H9 (cell line): ENCODE measurements around the gene SFR1. TPM values are rescaled to one million over a fixed set of nuclear protein-coding genes. Genes with fewer than 3 reads are reported as not detected.

Experiments used
- DNase-seq: peaks from one replicate; pipeline ENCODE4 v3.0.0-alpha.2; 2017
- H2AFZ ChIP-seq: one replicate; pipeline ENCODE4 v1.6.1; 2013; ENCODE audit warnings: mild to moderate bottlenecking, low read length, control low read depth, moderate library complexity
- H2AK5ac ChIP-seq: 2 replicates; pipeline ENCODE4 v1.6.1; 2013; ENCODE audit warnings: low read length, control low read depth, mixed read lengths; ENCODE audit not compliant: insufficient read length
- H2BK120ac ChIP-seq: one replicate; pipeline ENCODE4 v1.6.1; 2013; ENCODE audit warnings: low read depth, mild to moderate bottlenecking, low read length, control low read depth, inconsistent platforms; ENCODE audit not compliant: poor library complexity, severe bottlenecking
- H2BK12ac ChIP-seq: 2 replicates; pipeline ENCODE4 v1.6.1; 2013; ENCODE audit warnings: low read length, control low read depth, mixed read lengths, low read depth; ENCODE audit not compliant: insufficient read length
- H2BK15ac ChIP-seq: 2 replicates; pipeline ENCODE4 v1.6.1; 2013; ENCODE audit warnings: low read depth, low read length, control low read depth
- H2BK20ac ChIP-seq: one replicate; pipeline ENCODE4 v1.6.1; 2013; ENCODE audit warnings: low read depth, mild to moderate bottlenecking, low read length, control low read depth, inconsistent platforms; ENCODE audit not compliant: poor library complexity, severe bottlenecking
- H2BK5ac ChIP-seq: 2 replicates; pipeline ENCODE4 v1.6.1; 2013; ENCODE audit warnings: low read length, control low read depth, mixed read lengths; ENCODE audit not compliant: insufficient read length
- H3K14ac ChIP-seq: 2 replicates; pipeline ENCODE4 v1.6.1; 2013; ENCODE audit warnings: low read length, control low read depth; ENCODE audit not compliant: insufficient read depth
- H3K18ac ChIP-seq: 2 replicates; pipeline ENCODE4 v1.6.1; 2013; ENCODE audit warnings: low read depth, mild to moderate bottlenecking, mixed read lengths, low read length, control low read depth; ENCODE audit not compliant: insufficient read length
- H3K23ac ChIP-seq: 2 replicates; pipeline ENCODE4 v1.6.1; 2013; ENCODE audit warnings: low read length, control low read depth, mixed read lengths, low read depth; ENCODE audit not compliant: insufficient read length
- H3K23me2 ChIP-seq: 2 replicates; pipeline ENCODE4 v1.6.1; 2013; ENCODE audit warnings: low read depth, mild to moderate bottlenecking, mixed read lengths, low read length, control low read depth; ENCODE audit not compliant: insufficient read length, poor library complexity, severe bottlenecking
- H3K27ac ChIP-seq: 2 replicates; pipeline ENCODE4 v1.5.1; 2013; ENCODE audit warnings: low read length, control low read depth, mixed read lengths, low read depth; ENCODE audit not compliant: insufficient read length
- H3K27me3 ChIP-seq: 2 replicates; pipeline ENCODE4 v1.6.1; 2013; ENCODE audit warnings: low read length, control low read depth, inconsistent platforms; ENCODE audit not compliant: insufficient read depth
- H3K4ac ChIP-seq: 2 replicates; pipeline ENCODE4 v1.6.1; 2013; ENCODE audit warnings: low read depth, mild to moderate bottlenecking, control low read depth, inconsistent platforms, low read length, moderate library complexity
- H3K4me1 ChIP-seq: 2 replicates; pipeline ENCODE4 v1.6.1; 2013; ENCODE audit warnings: low read length, control low read depth, inconsistent platforms; ENCODE audit not compliant: insufficient read depth
- H3K4me2 ChIP-seq: 2 replicates; pipeline ENCODE4 v1.6.1; 2013; ENCODE audit warnings: low read length, control low read depth, mixed read lengths; ENCODE audit not compliant: insufficient read length, insufficient read depth
- H3K56ac ChIP-seq: 2 replicates; pipeline ENCODE4 v1.6.1; 2013; ENCODE audit warnings: low read depth, mild to moderate bottlenecking, mixed read lengths, low read length, control low read depth; ENCODE audit not compliant: insufficient read length
- H3K79me1 ChIP-seq: 2 replicates; pipeline ENCODE4 v1.6.1; 2013; ENCODE audit warnings: low read depth, mild to moderate bottlenecking, moderate library complexity, low read length, control low read depth, inconsistent platforms; ENCODE audit not compliant: insufficient read depth, poor library complexity, severe bottlenecking
- H3K79me2 ChIP-seq: 2 replicates; pipeline ENCODE4 v1.6.1; 2013; ENCODE audit warnings: low read length, control low read depth, inconsistent platforms; ENCODE audit not compliant: insufficient read depth
- H3K9ac ChIP-seq: 2 replicates; pipeline ENCODE4 v1.6.1; 2013; ENCODE audit warnings: low read length, control low read depth, mixed read lengths; ENCODE audit not compliant: insufficient read length; ENCODE audit errors: extremely low read depth
- H3K9me3 ChIP-seq: one replicate; pipeline ENCODE4 v1.6.1; 2013; ENCODE audit warnings: low read depth, low read length, inconsistent platforms; ENCODE audit not compliant: control insufficient read depth
- H3T11ph ChIP-seq: one replicate; pipeline ENCODE4 v1.6.1; 2013; ENCODE audit warnings: mild to moderate bottlenecking, low read length, control low read depth, inconsistent platforms
- H4K20me1 ChIP-seq: one replicate; pipeline ENCODE4 v1.6.1; 2013; ENCODE audit not compliant: control insufficient read depth, insufficient read length, insufficient read depth
- H4K5ac ChIP-seq: 2 replicates; pipeline ENCODE4 v1.6.1; 2013; ENCODE audit warnings: low read depth, mild to moderate bottlenecking, mixed read lengths, low read length, control low read depth; ENCODE audit not compliant: insufficient read length
- H4K8ac ChIP-seq: replicated peaks from 2 replicates; pipeline ENCODE4 v1.6.1; 2013; ENCODE audit warnings: low read length, control low read depth, mixed read lengths, low read depth; ENCODE audit not compliant: insufficient read length
- H4K91ac ChIP-seq: 2 replicates; pipeline ENCODE4 v1.6.1; 2013; ENCODE audit warnings: low read depth, mild to moderate bottlenecking, moderate library complexity, mixed read lengths, low read length, control low read depth; ENCODE audit not compliant: insufficient read length
- H3K27ac Mint-ChIP-seq, 3 experiments: 2 replicates in 2 of 3; 3 replicates in 1 of 3; pipeline ENCODE4 v1.8.0; 2020 to 2021; ENCODE audit warnings: mixed read lengths in 3 of 3, mild to moderate bottlenecking in 1 of 3, moderate library complexity in 1 of 3
- H3K27me3 Mint-ChIP-seq: 2 replicates; pipeline ENCODE4 v1.8.0; 2021; ENCODE audit warnings: low read depth, mild to moderate bottlenecking, moderate library complexity, mixed read lengths
- H3K36me3 Mint-ChIP-seq, 3 experiments: 2 replicates in 2 of 3; 3 replicates in 1 of 3; pipeline ENCODE4 v1.8.0; 2020 to 2021; ENCODE audit warnings: low read depth in 3 of 3, mixed read lengths in 3 of 3; ENCODE audit not compliant: insufficient read depth in 1 of 3
- H3K4me1 Mint-ChIP-seq, 2 experiments: 2 replicates each; pipeline ENCODE4 v1.8.0; 2020; ENCODE audit warnings: mixed read lengths in 2 of 2
- H3K4me3 Mint-ChIP-seq, 2 experiments: 2 replicates in 1 of 2; 3 replicates in 1 of 2; pipeline ENCODE4 v1.8.0; 2020 to 2021; ENCODE audit warnings: mild to moderate bottlenecking in 2 of 2, mixed read lengths in 2 of 2, moderate library complexity in 1 of 2
- H3K9me3 Mint-ChIP-seq, 2 experiments: 2 replicates in 1 of 2; 3 replicates in 1 of 2; pipeline ENCODE4 v1.8.0; 2020; ENCODE audit warnings: mild to moderate bottlenecking in 2 of 2, mixed read lengths in 2 of 2, moderate library complexity in 1 of 2
- WGBS: extraction: QIAGEN DNeasy Blood & Tissue Kit; methylation state at CpG from one replicate; pipeline ENCODE4 v1.1.7; 2013; ENCODE audit warnings: missing lambda C conversion rate, low lambda C conversion rate, mixed read lengths; ENCODE audit not compliant: insufficient read length; ENCODE audit errors: extremely low coverage; 5-methylcytosine and 5-hydroxymethylcytosine counted together
- total RNA-seq: library from RNA; stranded (reverse); gene quantifications from 2 replicates; pipeline ENCODE4 v1.2.1, GENCODE V29; 2021
- TF ChIP-seq, protein P1 (sequence below): fragments of 200-600 bp; sonication (generic); conservative IDR thresholded peaks from 3 replicates; pipeline ENCODE4 v1.8.0; 2021; ENCODE audit warnings: antibody characterized with exemption, mild to moderate bottlenecking

Gene SFR1
- total RNA-seq, 1 experiment from 2014 or later, result 6.5 TPM

DNA sequence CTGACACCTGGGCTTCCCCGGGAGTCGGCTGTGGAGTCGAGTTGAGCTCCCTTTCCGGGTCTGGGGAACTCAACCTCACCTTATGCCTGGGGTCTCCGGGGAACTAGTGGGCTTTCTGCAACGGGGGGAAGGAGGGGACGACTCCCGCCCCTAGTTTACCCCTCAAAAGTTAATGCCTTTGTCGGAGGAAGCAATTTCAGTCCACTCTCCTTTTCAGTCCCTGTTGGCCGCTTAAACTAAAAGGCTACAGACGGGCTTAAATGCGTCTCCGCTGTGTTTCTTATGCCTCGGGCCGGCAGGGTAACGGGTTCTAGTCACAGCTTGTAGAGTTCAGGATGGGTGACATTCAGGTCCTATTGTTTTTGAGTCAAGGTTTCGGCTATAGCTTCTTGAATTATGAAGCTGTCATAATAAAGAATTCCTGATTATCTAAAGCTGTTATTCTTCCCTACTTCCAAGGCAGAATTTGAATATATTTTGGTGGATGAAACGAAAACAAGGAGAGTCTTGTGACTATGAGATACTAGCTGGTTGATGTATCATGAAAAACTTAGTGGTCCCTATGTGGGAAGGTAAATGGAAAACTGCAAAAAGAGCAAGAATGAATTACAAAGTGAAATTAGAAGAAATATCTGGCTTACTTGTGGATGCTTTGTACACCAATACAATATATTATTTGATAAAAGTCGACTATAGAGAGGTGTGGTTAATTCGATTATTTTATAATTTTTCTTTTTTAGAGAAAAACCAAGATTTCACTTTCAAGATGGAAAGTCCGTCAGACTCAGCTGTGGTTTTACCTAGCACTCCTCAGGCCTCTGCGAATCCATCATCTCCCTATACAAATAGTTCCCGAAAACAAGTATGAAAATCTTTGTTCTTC lies 495 bp downstream of the SFR1 start:
- peak overlapping the region; percentile 96 to 97 (median 97) for H3K27ac Mint-ChIP-seq
- no peaks in the 10 kb centered on the region for H3K9me3 Mint-ChIP-seq
- peak overlapping the region; percentile 94 for H3K18ac ChIP-seq
- no peak for DNase-seq
- H3K23ac ChIP-seq, result no peak overlapping the region
- WGBS, result no CpG with 5 or more reads among the region's 23 CpGs
- peaks cover 10% of the 10 kb centered on the region for H3K23me2 ChIP-seq
- H4K20me1 ChIP-seq, result no peaks in the 10 kb centered on the region
- H3K9me3 ChIP-seq, result no peaks in the 10 kb centered on the region
- peak overlapping the region; percentile 11 for H2BK5ac ChIP-seq
- peaks cover 37% of the 10 kb centered on the region in 2 experiments for H3K4me1 Mint-ChIP-seq
- no peak overlapping the region for H2BK20ac ChIP-seq
- H2BK15ac ChIP-seq, result no peak overlapping the region
- peak overlapping the region; percentile 13 for H3K56ac ChIP-seq
- H2BK12ac ChIP-seq, result no peak overlapping the region
- H3K27me3 Mint-ChIP-seq, result no peaks in the 10 kb centered on the region
- no peak overlapping the region for H2AFZ ChIP-seq
- no peak overlapping the region; the same call in 1 of the 2 replicates for H3K4ac ChIP-seq
- H2BK120ac ChIP-seq, result no peak overlapping the region
- TF ChIP-seq, protein P1, sequence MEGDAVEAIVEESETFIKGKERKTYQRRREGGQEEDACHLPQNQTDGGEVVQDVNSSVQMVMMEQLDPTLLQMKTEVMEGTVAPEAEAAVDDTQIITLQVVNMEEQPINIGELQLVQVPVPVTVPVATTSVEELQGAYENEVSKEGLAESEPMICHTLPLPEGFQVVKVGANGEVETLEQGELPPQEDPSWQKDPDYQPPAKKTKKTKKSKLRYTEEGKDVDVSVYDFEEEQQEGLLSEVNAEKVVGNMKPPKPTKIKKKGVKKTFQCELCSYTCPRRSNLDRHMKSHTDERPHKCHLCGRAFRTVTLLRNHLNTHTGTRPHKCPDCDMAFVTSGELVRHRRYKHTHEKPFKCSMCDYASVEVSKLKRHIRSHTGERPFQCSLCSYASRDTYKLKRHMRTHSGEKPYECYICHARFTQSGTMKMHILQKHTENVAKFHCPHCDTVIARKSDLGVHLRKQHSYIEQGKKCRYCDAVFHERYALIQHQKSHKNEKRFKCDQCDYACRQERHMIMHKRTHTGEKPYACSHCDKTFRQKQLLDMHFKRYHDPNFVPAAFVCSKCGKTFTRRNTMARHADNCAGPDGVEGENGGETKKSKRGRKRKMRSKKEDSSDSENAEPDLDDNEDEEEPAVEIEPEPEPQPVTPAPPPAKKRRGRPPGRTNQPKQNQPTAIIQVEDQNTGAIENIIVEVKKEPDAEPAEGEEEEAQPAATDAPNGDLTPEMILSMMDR, result no peak
- no peak overlapping the region for H4K8ac ChIP-seq
- H3K4me2 ChIP-seq, result peak overlapping the region; percentile 80
- H3K4me3 Mint-ChIP-seq, result peak overlapping the region; percentile 85 to 90
- H3K27ac ChIP-seq, result peak overlapping the region; percentile 57
- H3K14ac ChIP-seq, result peak overlapping the region; percentile 95
- H4K5ac ChIP-seq, result peak overlapping the region; percentile 19
- H3T11ph ChIP-seq, result no peak overlapping the region
- H3K27me3 ChIP-seq, result no peaks in the 10 kb centered on the region
- peak overlapping the region; percentile 95 for H3K9ac ChIP-seq
- no peaks in the 10 kb centered on the region for H3K79me2 ChIP-seq
- no peak overlapping the region for H4K91ac ChIP-seq
- peaks cover 0 to 32% (median 3%) of the 10 kb centered on the region in 3 experiments; a peak in 5 of 7 replicates for H3K36me3 Mint-ChIP-seq
- no peaks in the 10 kb centered on the region for H3K4me1 ChIP-seq
- H2AK5ac ChIP-seq, result no peak overlapping the region
- no peaks in the 10 kb centered on the region for H3K79me1 ChIP-seq
